ENCODE measurements around the gene B3GAT3.
A peak's percentile ranks its signal among the peaks of the same experiment; 100 is the strongest.

The B3GAT3 gene

GRCh38 chr11:62665075-62665598, 43.4 kb upstream of the B3GAT3 start, which contains the start of the genes C11orf98 and CSKMT:
TSS of gene C11orf98 (minus strand) at chr11:62665210. CDS start at chr11:62665169, 41 bp downstream.
TSS of gene CSKMT (plus strand) at chr11:62665312. CDS start at chr11:62665880, 568 bp downstream.
- Histone ChIP-seq H3K9me2 (replicated peaks; ENCODE audit: insufficient read depth, low read length) (no peaks in the 10 kb centered on the region), H3K27me3 (ENCODE audit: low read length) (no peaks in the 10 kb centered on the region), H3K4me2 (ENCODE audit: low read depth, low read length, poor library complexity, severe bottlenecking) (peak within 1 kb of the TSS; percentile 93), H3K79me2 (ENCODE audit: insufficient read depth, low read length) (peaks cover 43% of the 10 kb centered on the region), H3F3A (ENCODE audit: insufficient read depth) (peaks cover 50% of the 10 kb centered on the region), H3K9me3 (ENCODE audit: insufficient read depth, low read length) (no peaks in the 10 kb centered on the region), H3K27ac (ENCODE audit: low read depth, low read length) (peak within 1 kb of the TSS; percentile 92), H3K4me3 (ENCODE audit: insufficient read depth, low read length, poor library complexity, severe bottlenecking) (peak within 1 kb of the TSS; percentile 89), H3K36me3 (ENCODE audit: low read length) (peaks cover 15% of the 10 kb centered on the region), H3K9ac (ENCODE audit: low read length) (peak within 1 kb of the TSS; percentile 95), H2AFZ (ENCODE audit: low read depth, low read length, severe bottlenecking) (peak within 1 kb of the TSS; percentile 61), H4K20me1 (ENCODE audit: low read depth, low read length) (no peaks in the 10 kb centered on the region)
- no peak for TF ChIP-seq CTCF (IDR thresholded peaks at IDR 0.05; ENCODE audit: insufficient read depth, low read length, poor library complexity, severe bottlenecking)
- no peak for TF ChIP-seq EZH2phosphoT487 (conservative IDR thresholded peaks at IDR 0.05; ENCODE audit: low read length)

GRCh38 chr11:62664405-62665074, 42.8 kb upstream of the B3GAT3 start:
- H3K9ac ChIP-seq (ENCODE audit: low read length) = peak overlapping the region; percentile 95
- H3K36me3 ChIP-seq (ENCODE audit: low read length) = peaks cover 15% of the 10 kb centered on the region
- TF ChIP-seq EZH2phosphoT487 (conservative IDR thresholded peaks at IDR 0.05; ENCODE audit: low read length) (no peak), CTCF (IDR thresholded peaks at IDR 0.05; ENCODE audit: insufficient read depth, low read length, poor library complexity, severe bottlenecking) (no peak)
- H3K4me2 ChIP-seq (ENCODE audit: low read depth, low read length, poor library complexity, severe bottlenecking) = peak overlapping the region; percentile 80
- no peaks in the 10 kb centered on the region for H3K9me3 ChIP-seq (ENCODE audit: insufficient read depth, low read length)
- no peaks in the 10 kb centered on the region for H4K20me1 ChIP-seq (ENCODE audit: low read depth, low read length)
- no peaks in the 10 kb centered on the region for H3K9me2 ChIP-seq (replicated peaks; ENCODE audit: insufficient read depth, low read length)
- H3K27me3 ChIP-seq (ENCODE audit: low read length) = no peaks in the 10 kb centered on the region
- H3K4me3 ChIP-seq (ENCODE audit: insufficient read depth, low read length, poor library complexity, severe bottlenecking) = peak overlapping the region; percentile 89
- H3K79me2 ChIP-seq (ENCODE audit: insufficient read depth, low read length) = peaks cover 43% of the 10 kb centered on the region
- peak overlapping the region; percentile 92 for H3K27ac ChIP-seq (ENCODE audit: low read depth, low read length)
- H2AFZ ChIP-seq (ENCODE audit: low read depth, low read length, severe bottlenecking) = peak overlapping the region; percentile 61
- peaks cover 45% of the 10 kb centered on the region for H3F3A ChIP-seq (ENCODE audit: insufficient read depth)

GRCh38 chr11:62656796-62657429, 35.1 kb upstream of the B3GAT3 start:
- Histone ChIP-seq H3K9me2 (replicated peaks; ENCODE audit: insufficient read depth, low read length) (no peaks in the 10 kb centered on the region), H3K27me3 (ENCODE audit: low read length) (no peaks in the 10 kb centered on the region), H3K4me3 (ENCODE audit: insufficient read depth, low read length, poor library complexity, severe bottlenecking) (no peak overlapping the region), H3F3A (ENCODE audit: insufficient read depth) (peaks cover 18% of the 10 kb centered on the region), H3K27ac (ENCODE audit: low read depth, low read length) (no peak overlapping the region), H4K20me1 (ENCODE audit: low read depth, low read length) (no peaks in the 10 kb centered on the region), H3K9ac (ENCODE audit: low read length) (no peak overlapping the region), H3K79me2 (ENCODE audit: insufficient read depth, low read length) (peaks cover 12% of the 10 kb centered on the region), H3K36me3 (ENCODE audit: low read length) (no peaks in the 10 kb centered on the region), H2AFZ (ENCODE audit: low read depth, low read length, severe bottlenecking) (no peak overlapping the region), H3K9me3 (ENCODE audit: insufficient read depth, low read length) (no peaks in the 10 kb centered on the region), H3K4me2 (ENCODE audit: low read depth, low read length, poor library complexity, severe bottlenecking) (no peak overlapping the region)
- no peak for TF ChIP-seq EZH2phosphoT487 (conservative IDR thresholded peaks at IDR 0.05; ENCODE audit: low read length)
- no peak for TF ChIP-seq CTCF (IDR thresholded peaks at IDR 0.05; ENCODE audit: insufficient read depth, low read length, poor library complexity, severe bottlenecking)

Measured in SU-DHL-6 (cell line).